HG02840 (cell line): ENCODE data around the gene CHD8.
"Not testable (repeated sequence)": the region's sequence is repeated elsewhere in the genome, so short reads cannot be mapped to it uniquely, and the experiment has no call there.

ENCODE experiments used
- ATAC-seq: cut with Tn5 transposase; IDR thresholded peaks from one replicate; pipeline ENCODE4 v1.9.1; 2021; ENCODE audit warnings: mild to moderate bottlenecking, moderate library complexity, moderate number of reproducible peaks; ENCODE audit not compliant: unreplicated experiment, low FRiP score

CHD8 gene

DNA sequence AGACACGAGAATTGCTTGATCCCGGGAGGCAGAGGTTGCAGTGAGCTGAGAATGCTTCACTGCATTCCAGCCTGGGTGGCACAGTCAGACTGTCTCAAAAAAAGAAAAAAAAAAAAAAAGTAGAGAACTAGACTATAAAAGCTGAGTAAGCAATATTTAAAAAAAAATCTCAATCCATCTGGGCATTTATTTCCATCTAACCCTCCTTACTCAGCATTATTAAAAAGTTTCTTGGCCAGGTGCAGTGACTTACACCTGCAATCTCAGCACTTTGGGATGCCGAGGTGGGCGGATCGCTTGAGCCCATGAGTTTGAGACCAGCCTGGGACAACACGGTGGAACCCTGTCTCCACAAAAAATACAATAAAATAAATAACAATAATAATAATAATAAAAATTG lies 76.6 kb downstream of the CHD8 start:
- ATAC-seq, result no peak

DNA sequence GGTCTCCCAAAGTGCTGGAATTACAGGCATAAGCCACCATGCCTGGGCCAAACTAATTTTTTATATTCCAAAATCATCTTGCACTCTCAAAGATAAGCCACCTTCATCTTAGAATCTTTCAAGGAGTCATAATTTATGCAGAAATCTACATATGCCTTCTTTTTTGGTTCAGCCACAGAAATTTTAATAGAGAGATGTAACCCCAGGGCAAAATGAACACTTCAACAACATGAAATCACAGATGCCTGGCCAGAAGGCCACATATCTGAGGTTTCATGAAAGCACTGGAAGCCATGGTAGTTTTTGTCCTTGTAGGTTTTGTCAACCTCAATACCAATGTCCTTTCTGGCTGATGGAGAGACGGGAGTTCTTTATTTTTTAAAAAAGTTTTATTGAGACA lies 81.9 kb downstream of the CHD8 start:
- ATAC-seq, result no peak

DNA sequence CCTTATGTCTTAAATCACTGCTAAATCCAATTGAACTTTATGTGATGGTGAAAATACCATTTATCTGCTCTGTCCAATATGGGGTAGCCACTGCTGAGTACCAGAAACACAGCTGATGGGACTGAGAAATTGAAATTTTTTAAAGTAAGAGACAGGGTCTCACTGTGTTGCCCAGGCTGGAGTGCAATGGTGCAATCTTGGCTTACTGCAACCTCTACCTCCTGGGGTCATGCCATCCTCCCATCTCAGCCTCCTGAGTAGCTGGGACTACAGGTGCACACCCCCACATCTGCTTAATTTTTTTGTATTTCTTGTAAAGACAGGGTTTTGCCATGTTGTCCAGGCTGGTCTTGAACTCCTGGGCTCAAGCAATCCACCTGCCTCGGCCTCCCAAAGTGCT lies 83.1 kb downstream of the CHD8 start:
- ATAC-seq, result not testable (repeated sequence)

DNA sequence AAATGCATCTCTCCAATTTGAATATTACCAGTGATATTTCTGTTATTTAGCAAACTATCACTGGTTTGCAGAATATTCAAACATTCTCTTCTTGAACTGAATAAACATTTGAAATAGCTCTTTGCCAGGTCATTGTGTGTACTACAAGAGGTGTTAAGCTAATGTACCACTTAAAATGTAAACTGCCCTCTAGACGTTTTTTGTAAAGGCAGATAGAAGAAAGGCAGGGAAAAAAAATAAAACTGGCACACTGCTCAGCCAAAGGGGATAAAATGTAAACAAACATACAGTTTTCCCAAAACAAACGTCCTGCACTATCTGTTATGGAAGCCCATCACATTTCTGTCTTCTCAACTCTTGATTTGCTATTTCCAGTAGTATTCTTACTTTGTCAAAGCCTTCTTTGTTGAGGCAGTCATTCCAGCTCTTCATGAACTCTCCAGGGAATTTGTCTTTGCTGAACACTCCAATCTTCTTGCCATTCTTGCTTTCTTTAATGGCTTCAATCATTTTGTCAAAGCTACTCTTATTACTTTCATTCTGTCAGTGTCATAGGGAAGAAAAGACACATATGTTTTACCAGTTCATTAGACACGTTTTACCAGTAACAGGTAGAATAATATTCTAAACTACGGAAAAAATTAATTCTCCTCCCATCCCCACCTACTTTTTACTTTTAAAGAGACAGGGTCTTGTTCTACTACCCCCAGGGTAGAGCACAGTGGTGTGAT lies 85.8 kb downstream of the CHD8 start:
- ATAC-seq, result no peak

DNA sequence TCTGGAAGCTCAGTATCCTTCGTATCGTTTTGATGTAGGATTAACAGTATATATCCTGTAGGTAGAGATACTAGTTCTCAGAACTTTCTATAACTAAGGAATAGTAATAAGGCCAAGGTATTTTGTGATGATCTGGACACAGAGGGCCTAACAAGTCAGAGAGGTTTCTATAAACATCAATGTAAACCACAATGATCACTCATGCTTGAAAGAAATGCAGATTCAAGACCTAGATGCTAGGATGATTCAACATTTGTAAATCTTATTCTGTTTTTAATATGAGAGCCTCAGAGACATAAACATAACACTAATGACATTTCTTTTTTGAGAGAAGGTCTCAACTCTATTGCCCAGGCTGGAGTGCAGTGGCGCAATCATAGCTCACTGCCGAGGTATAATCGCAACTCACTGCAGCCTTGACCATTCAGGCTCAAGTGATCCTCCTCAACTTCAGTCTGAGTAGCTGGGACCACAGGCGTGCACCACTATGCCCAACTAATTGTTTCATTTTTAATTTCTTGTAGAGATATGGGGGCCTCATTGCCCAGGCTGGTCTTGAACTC lies 88.3 kb downstream of the CHD8 start:
- ATAC-seq, result no peak

- no peak for ATAC-seq
Measured at GRCh38 chr14:21356511-21356910, 99.4 kb downstream of the CHD8 start.

- no peak for ATAC-seq
Measured at GRCh38 chr14:21352587-21352986, 103.3 kb downstream of the CHD8 start.

DNA sequence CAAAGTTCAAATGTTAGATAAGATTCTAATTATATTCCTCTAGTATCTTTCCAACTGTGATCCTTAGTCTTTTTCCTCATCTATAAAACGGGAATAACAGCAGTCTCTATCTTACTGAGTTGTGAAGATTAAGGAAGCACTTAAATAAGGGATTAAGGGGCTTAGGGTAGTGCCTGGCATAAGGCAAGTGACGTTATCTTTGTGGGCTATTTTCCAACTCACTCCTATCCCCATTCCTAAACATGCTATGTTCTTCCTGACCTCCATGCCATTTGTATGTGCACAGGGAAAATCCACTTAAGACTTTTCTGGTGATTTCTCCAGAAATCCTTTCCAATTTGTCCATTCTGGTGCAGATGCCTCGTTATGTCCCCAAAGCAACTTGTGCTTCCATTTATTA lies 105.4 kb downstream of the CHD8 start:
- no peak for ATAC-seq

DNA sequence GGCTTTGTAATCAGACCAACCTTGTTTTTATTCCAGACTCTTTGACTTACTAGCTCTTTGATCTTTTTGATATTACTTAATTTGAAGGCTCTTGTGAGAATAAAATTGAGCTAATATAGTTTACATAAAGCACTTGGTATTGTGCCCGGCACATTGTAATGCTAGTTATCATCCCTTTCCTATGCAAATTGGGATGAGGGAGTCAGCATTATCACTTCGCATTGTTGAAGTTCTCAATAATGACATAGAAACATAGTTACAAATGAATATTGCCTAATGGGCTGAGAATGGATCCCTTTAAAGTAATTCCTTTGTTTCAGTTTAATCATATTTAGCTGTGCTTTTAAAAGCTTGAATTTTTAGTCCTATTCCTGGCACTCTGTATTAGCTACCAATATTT lies 108.7 kb downstream of the CHD8 start:
- no peak for ATAC-seq

- ATAC-seq, result no peak
Measured at GRCh38 chr14:21346532-21347135, 109.3 kb downstream of the CHD8 start.

DNA sequence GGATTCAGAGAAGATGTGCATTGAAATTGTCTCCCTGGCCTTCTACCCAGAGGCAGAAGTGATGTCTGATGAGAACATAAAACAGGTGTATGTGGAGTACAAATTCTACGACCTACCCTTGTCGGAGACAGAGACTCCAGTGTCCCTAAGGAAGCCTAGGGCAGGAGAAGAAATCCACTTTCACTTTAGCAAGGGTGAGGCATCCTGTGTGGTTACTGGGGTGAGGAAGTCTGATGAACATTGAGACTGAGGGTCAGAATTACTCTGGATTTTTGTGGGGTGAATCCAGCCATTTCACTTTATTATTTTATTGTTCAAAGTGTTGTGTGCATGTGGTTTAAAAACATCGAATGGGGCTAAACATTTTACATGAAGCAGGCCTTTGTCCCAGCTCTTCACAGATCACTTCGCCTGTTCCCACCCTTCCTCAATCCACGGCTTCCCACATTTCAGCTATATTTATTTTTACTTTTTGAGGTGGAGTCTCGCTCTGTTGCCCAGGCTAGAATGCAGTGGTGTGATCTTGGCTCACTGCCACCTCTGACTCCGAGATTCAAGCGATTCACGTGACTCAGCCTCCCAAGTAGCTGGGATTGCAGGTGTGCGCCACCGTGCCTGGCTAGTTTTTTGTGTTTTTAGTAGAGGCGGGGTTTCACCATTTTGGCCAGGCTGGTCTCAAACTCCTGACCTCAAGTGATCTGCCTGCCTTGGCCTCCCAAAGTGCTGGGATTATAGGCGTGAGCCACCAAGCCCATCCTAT lies 112.7 kb downstream of the CHD8 start:
- ATAC-seq, result no peak
